ENCODE measurements around the gene EME2. TPM values are rescaled to one million over a fixed set of nuclear protein-coding genes. Genes with fewer than 3 reads are reported as not detected.
"Not testable (repeated sequence)": the region's sequence is repeated elsewhere in the genome, so short reads cannot be mapped to it uniquely, and the experiment has no call there.

EME2 gene
- total RNA-seq: 28.2 and 30.0 TPM in 2 replicates

GRCh38 chr16:1772362-1772907 is at the start of gene EME2:
Gene EME2 (plus strand): TSS chr16:1772810. CDS start chr16:1773228, 418 bp downstream.
- Mint-ChIP-seq H3K4me3 (peak within 1 kb of the TSS; percentile 93), H3K27ac (peak within 1 kb of the TSS; percentile 95), H3K4me1 (peaks cover 10% of the 10 kb centered on the region), H3K27me3 (no peaks in the 10 kb centered on the region), H3K9me3 (no peaks in the 10 kb centered on the region), H3K36me3 (ENCODE audit: low read depth) (peaks cover 18% of the 10 kb centered on the region)
- intact Hi-C loops (cut with micrococcal nuclease): loop anchor here (2.0 to 5.0 kb wide), 3 partner anchors 65 to 170 kb away; partner anchors contain the start of genes CRAMP1, IFT140, MAPK8IP3 and MSRB1
- peak; percentile 85 for DNase-seq

- H3K36me3 Mint-ChIP-seq (ENCODE audit: low read depth): peaks cover 14% of the 10 kb centered on the region
- H3K27ac Mint-ChIP-seq: no peak overlapping the region
- no peaks in the 10 kb centered on the region for H3K27me3 Mint-ChIP-seq
- H3K4me1 Mint-ChIP-seq: peaks cover 24% of the 10 kb centered on the region
- DNase-seq: peak; percentile 86
- H3K9me3 Mint-ChIP-seq: no peaks in the 10 kb centered on the region
- intact Hi-C loops (cut with micrococcal nuclease): no loop called here
- no peak overlapping the region for H3K4me3 Mint-ChIP-seq
These were observed 49.0 kb upstream of the EME2 start for GRCh38 chr16:1723450-1724147.

- peaks cover 20% of the 10 kb centered on the region for H3K36me3 Mint-ChIP-seq (ENCODE audit: low read depth)
- H3K27me3 Mint-ChIP-seq: no peaks in the 10 kb centered on the region
- no peak overlapping the region for H3K27ac Mint-ChIP-seq
- H3K4me1 Mint-ChIP-seq: peaks cover 22% of the 10 kb centered on the region
- H3K4me3 Mint-ChIP-seq: no peak overlapping the region
- intact Hi-C loops (cut with micrococcal nuclease): no loop called here
- DNase-seq: no peak
- no peaks in the 10 kb centered on the region for H3K9me3 Mint-ChIP-seq
These were observed 48.1 kb upstream of the EME2 start for GRCh38 chr16:1724491-1724890.

- no peaks in the 10 kb centered on the region for H3K27me3 Mint-ChIP-seq
These were observed 45.7 kb upstream of the EME2 start for GRCh38 chr16:1726661-1727502.

GRCh38 chr16:1727651-1728624 is 44.7 kb upstream of the EME2 start:
- intact Hi-C loops (cut with micrococcal nuclease): no loop called here

More at GRCh38 chr16:1726661-1727502, 45.7 kb upstream of the EME2 start:
- Mint-ChIP-seq H3K4me1 (peaks cover 14% of the 10 kb centered on the region), H3K27ac (no peak overlapping the region), H3K36me3 (ENCODE audit: low read depth) (peaks cover 23% of the 10 kb centered on the region), H3K4me3 (no peak overlapping the region), H3K9me3 (no peaks in the 10 kb centered on the region)
- intact Hi-C loops (cut with micrococcal nuclease): no loop called here
- no peak for DNase-seq

GRCh38 chr16:1729026-1729425 is 43.6 kb upstream of the EME2 start:
- H3K9me3 Mint-ChIP-seq: no peaks in the 10 kb centered on the region
- intact Hi-C loops (cut with micrococcal nuclease): no loop called here
- H3K27ac Mint-ChIP-seq: no peak overlapping the region
- H3K36me3 Mint-ChIP-seq (ENCODE audit: low read depth): peaks cover 29% of the 10 kb centered on the region
- H3K27me3 Mint-ChIP-seq: no peaks in the 10 kb centered on the region
- H3K4me1 Mint-ChIP-seq: peaks cover 2% of the 10 kb centered on the region
- DNase-seq: no peak
- H3K4me3 Mint-ChIP-seq: no peak overlapping the region

More at GRCh38 chr16:1727651-1728624, 44.7 kb upstream of the EME2 start:
- DNase-seq: no peak
- Mint-ChIP-seq H3K9me3 (no peaks in the 10 kb centered on the region), H3K4me3 (no peak overlapping the region), H3K27me3 (no peaks in the 10 kb centered on the region), H3K36me3 (ENCODE audit: low read depth) (peaks cover 26% of the 10 kb centered on the region), H3K27ac (no peak overlapping the region), H3K4me1 (peaks cover 8% of the 10 kb centered on the region)

- H3K4me3 Mint-ChIP-seq: no peak overlapping the region
- intact Hi-C loops (cut with micrococcal nuclease): no loop called here
- H3K4me1 Mint-ChIP-seq: peaks cover 2% of the 10 kb centered on the region
- H3K27ac Mint-ChIP-seq: no peak overlapping the region
- no peak for DNase-seq
- no peaks in the 10 kb centered on the region for H3K27me3 Mint-ChIP-seq
- H3K9me3 Mint-ChIP-seq: no peaks in the 10 kb centered on the region
- H3K36me3 Mint-ChIP-seq (ENCODE audit: low read depth): peaks cover 29% of the 10 kb centered on the region
These were observed 43.2 kb upstream of the EME2 start for GRCh38 chr16:1729445-1729844.

- H3K36me3 Mint-ChIP-seq (ENCODE audit: low read depth): peaks cover 27% of the 10 kb centered on the region
- DNase-seq: no peak
- H3K4me1 Mint-ChIP-seq: peaks cover 2% of the 10 kb centered on the region
- no peak overlapping the region for H3K4me3 Mint-ChIP-seq
- no peaks in the 10 kb centered on the region for H3K27me3 Mint-ChIP-seq
- intact Hi-C loops (cut with micrococcal nuclease): no loop called here
- H3K27ac Mint-ChIP-seq: no peak overlapping the region
- H3K9me3 Mint-ChIP-seq: no peaks in the 10 kb centered on the region
These were observed 41.5 kb upstream of the EME2 start for GRCh38 chr16:1731073-1731472.

GRCh38 chr16:1731603-1732002 is 41.0 kb upstream of the EME2 start:
- Mint-ChIP-seq H3K9me3 (no peaks in the 10 kb centered on the region), H3K36me3 (ENCODE audit: low read depth) (peaks cover 25% of the 10 kb centered on the region), H3K27me3 (no peaks in the 10 kb centered on the region), H3K4me3 (no peak overlapping the region), H3K4me1 (peaks cover 2% of the 10 kb centered on the region), H3K27ac (no peak overlapping the region)
- DNase-seq: no peak
- intact Hi-C loops (cut with micrococcal nuclease): no loop called here

GRCh38 chr16:1732071-1732470 is 40.5 kb upstream of the EME2 start:
- DNase-seq: no peak
- Mint-ChIP-seq H3K4me3 (no peak overlapping the region), H3K27me3 (no peaks in the 10 kb centered on the region)

GRCh38 chr16:1732551-1732987 is 40.0 kb upstream of the EME2 start:
- DNase-seq; intact Hi-C loops (cut with micrococcal nuclease); H3K4me1 Mint-ChIP-seq; H3K27me3 Mint-ChIP-seq; H3K9me3 Mint-ChIP-seq; H3K27ac Mint-ChIP-seq; H3K4me3 Mint-ChIP-seq: not testable (repeated sequence)
- H3K36me3 Mint-ChIP-seq (ENCODE audit: low read depth): peaks cover 19% of the 10 kb centered on the region

More at GRCh38 chr16:1732071-1732470, 40.5 kb upstream of the EME2 start:
- Mint-ChIP-seq H3K36me3 (ENCODE audit: low read depth) (peaks cover 22% of the 10 kb centered on the region), H3K9me3 (no peaks in the 10 kb centered on the region), H3K27ac (no peak overlapping the region), H3K4me1 (peaks cover 2% of the 10 kb centered on the region)
- intact Hi-C loops (cut with micrococcal nuclease): no loop called here

GRCh38 chr16:1734123-1734522 is 38.5 kb upstream of the EME2 start:
- no peak overlapping the region for H3K4me3 Mint-ChIP-seq
- H3K36me3 Mint-ChIP-seq (ENCODE audit: low read depth): peaks cover 15% of the 10 kb centered on the region
- no peaks in the 10 kb centered on the region for H3K4me1 Mint-ChIP-seq
- no peaks in the 10 kb centered on the region for H3K27me3 Mint-ChIP-seq
- intact Hi-C loops (cut with micrococcal nuclease): no loop called here
- no peak overlapping the region for H3K27ac Mint-ChIP-seq
- DNase-seq: no peak
- H3K9me3 Mint-ChIP-seq: no peaks in the 10 kb centered on the region

- Mint-ChIP-seq H3K4me1 (no peaks in the 10 kb centered on the region), H3K4me3 (no peak overlapping the region), H3K27ac (no peak overlapping the region), H3K36me3 (ENCODE audit: low read depth) (peaks cover 12% of the 10 kb centered on the region), H3K9me3 (no peaks in the 10 kb centered on the region), H3K27me3 (no peaks in the 10 kb centered on the region)
- intact Hi-C loops (cut with micrococcal nuclease): no loop called here
- DNase-seq: no peak
These were observed 37.8 kb upstream of the EME2 start for GRCh38 chr16:1734816-1735215.
